HG03095 (cell line): ENCODE results near the gene LCNL1.

Experiments
- ATAC-seq: cut with Tn5 transposase; IDR thresholded peaks from one replicate; pipeline ENCODE4 v1.9.1; 2021; ENCODE audit warnings: moderate library complexity; ENCODE audit not compliant: unreplicated experiment

Gene LCNL1

DNA sequence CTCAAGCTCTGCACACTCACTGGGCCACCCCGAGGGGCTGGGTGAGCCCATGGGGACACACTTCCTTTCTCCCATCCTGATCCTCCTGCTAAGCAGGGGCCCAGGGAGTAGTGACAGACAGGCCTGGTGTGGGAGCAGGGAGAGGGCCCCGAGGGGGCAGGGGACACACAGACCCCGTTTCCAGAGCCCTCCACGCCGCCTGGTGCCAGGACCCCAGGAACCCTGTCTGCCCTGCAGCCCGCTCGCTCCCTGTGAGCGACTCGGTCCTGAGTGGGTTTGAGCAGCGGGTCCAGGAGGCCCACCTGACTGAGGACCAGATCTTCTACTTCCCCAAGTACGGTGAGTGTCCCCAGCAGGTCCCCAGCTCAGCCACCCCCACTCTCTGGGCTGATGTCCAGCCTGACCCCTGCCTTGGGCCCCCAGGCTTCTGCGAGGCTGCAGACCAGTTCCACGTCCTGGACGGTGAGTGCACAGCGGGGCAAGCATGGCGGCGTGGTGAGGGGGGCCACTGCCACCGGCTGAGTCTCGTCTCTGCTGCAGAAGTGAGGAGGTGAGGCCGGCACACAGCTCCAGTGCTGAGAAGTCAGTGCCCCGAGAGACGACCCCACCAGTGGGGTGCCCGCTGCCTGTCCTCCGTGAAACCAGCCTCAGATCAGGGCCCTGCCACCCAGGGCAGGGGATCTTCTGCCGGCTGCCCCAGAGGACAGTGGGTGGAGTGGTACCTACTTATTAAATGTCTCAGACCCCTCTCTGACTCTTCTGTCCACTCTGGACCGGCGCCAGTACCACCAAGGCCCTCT is 36.4 kb upstream of the LCNL1 start:
- no peak for ATAC-seq

- no peak for ATAC-seq
Measured at GRCh38 chr9:136947028-136947891, 35.5 kb upstream of the LCNL1 start.

DNA sequence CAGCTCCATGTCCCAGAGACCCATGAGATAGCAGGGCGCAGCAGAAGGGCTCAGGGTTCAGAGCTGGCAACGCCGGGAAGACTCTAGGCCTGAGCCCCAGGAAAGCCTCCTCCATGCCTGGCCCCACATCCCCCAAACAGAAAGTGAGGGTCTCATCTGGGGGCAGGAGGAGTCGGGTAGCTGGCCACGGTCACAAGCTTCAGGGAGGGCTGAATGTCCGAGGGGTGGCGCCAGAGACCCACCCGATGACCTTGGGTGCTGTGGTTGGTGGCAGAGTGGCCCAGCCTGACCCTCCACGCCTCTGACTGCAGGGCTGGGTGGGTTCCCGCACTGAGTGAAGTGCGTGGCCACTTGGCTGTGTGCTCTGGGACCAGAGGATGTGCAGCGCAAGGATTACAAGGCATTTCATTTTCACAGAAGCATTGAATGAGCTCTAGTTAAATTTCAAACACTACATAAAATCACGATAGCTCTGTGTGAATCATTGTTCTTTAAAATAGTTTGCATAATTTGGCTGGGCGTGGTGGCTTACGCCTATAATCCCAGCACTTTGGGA is 34.8 kb upstream of the LCNL1 start:
- no peak for ATAC-seq

- ATAC-seq = no peak
Measured at GRCh38 chr9:136949239-136949816, 33.5 kb upstream of the LCNL1 start.

GRCh38 chr9:136949817-136950655 is 32.8 kb upstream of the LCNL1 start:
- ATAC-seq = peak; percentile 65

GRCh38 chr9:136950656-136951276 is 32.0 kb upstream of the LCNL1 start:
- ATAC-seq = no peak

DNA sequence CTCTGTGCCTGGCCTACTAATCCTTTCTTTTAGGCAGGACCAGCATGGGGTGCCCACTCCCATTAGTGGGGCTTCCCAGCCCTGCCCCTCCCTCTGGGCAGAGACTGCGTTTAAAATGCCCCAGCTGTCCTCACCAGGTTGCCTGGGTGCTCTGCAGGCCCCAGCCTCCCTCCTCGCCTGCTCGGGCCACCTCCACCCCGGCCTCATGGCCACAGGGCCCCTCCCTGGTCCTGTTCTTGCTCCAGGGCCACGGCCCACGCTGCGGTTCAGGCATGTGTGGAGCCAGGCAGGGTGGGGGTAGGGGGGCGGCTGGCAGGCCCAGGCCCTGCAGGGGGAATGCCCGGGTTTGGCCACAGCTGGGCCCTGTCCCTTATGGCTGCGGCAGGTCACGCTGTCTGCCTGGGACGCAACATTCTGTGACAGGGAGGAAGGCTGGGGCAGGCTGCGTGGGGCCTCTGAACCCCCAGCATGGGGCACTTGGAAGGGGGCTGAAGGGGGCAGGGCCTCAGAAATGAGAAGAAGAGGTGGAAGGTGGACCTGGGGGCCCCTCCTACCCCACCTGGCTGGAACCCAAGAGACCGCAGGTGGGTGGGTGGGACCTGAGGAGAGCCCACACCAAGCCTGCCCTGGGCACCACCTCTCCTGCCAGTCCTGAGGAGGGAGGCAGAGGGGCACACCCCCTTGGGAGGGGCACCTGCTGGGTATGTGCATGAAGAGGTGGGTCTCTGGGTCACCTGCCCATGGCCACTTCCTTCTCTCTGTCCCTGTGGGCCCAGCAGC is 31.1 kb upstream of the LCNL1 start, which contains the start of gene LCN12:
Gene LCN12 (plus strand): TSS at position 733 of the 780 bp plus-strand sequence. CDS start 55 bp downstream, outside the sequence.
- no peak for ATAC-seq

DNA sequence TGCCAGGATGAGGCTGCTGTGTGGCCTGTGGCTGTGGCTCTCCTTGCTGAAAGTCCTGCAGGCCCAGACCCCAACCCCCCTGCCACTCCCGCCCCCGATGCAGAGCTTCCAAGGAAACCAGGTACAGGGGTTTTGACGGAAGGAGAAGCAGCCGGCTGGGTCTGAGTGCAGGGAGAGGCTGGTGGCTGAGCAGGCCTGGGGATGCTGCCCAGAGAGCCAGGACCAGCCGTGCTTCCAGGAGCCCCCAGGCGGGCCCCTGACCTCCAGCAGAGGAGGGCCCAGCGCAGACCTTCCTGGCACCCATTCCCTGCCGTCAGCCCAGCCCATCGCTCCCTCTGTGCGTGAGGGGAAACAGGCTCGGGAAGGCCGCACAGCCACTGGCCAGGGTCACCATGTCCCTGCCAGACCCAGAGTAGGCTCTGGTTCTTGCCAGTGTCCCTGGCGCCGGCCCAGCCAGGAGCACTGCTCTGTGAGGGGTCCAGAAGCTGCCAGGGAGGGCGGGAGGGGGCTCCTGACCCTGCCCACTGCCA is 30.4 kb upstream of the LCNL1 start:
- no peak for ATAC-seq

DNA sequence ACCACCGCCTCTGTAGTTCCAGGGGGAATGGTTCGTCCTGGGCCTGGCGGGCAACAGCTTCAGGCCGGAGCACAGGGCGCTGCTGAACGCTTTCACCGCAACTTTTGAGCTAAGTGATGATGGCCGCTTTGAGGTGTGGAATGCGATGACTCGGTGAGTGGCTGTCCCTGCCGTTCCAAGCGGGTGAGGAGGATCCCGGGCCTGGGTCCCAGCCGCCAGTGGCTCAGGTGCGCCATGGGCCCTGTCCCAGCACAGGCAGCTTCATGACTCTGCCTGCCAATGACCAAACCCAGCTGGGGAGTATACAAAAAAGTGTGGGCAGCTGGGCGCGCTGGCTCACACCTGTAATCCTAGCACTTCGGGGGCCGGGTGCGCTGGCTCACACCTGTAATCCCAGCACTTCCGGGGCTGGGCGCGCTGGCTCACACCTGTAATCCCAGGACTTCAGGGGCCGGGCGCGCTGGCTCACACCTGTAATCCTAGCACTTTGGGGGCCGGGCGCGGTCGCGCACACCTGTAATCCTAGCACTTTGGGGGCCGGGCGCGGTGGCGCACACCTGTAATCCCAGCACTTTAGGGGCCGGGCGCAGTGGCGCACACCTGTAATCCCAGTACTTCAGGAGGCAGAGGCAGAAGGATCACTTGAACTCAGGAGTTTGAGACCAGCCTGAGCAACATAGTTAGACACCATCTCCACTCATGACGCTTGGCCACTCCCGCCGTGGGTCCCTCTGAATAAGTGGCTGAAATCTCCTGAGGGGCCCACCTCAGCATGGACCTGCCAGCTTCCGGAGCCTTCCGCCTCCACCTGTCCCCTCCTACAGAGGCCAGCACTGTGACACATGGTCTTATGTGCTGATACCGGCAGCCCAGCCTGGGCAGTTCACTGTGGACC is 29.7 kb upstream of the LCNL1 start:
- no peak for ATAC-seq

DNA sequence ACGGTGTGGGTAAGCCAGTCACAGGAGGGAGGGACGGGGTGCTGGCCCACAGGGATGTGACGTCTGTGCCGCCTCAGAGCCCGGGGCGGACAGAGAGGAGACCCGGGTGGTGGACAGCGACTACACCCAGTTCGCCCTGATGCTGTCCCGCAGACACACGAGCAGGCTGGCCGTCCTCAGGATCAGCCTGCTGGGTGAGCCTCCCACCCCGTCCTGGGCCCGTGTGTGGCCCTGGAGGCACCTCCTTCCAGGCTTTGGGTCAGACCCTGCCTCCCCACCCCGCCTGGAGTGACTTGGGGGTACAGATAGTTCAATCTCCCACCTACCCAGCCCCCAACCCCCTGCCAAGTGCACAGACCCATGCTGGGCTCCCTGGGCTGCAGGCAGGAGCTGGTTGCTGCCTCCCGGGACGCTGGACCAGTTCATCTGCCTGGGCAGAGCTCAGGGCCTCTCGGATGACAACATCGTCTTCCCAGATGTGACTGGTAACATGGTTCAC is 29.0 kb upstream of the LCNL1 start:
- ATAC-seq = no peak

DNA sequence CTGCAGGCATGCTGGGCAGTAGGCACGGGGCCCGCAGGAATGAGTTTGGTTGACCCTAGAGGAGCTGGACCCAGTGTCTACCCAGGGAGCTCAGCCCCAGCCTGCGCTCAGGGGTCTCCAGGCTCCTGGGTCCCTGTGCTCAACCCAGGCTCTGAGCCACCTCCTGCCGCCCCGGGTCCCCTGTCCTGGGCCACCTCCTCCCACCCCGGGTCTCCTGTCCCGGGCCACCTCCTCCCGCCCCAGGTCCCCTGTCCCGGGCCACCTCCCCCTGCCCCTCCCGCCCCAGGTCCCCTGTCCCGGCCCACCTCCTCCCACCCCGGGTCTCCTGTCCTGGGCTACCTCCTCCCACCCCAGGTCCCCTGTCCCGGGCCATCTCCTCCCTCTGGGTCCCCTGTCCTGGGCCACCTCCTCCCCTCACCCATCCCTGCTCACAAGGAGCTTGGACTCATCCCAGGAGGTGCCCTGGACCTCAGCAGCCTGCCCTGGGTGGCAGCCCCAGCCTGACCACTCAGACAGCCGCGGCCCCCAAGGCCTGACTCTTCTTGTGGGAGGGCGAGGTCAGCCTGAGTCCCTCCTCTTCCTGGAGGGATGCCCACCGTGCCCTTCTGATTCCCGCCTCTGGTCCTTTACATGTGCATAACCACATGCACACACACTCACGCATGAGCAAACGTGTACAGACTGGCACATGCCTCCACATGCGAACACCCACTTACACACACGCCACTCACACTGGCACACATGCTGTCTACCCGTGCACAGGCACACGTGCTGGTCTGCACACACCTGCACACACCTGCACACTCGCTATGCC is 28.3 kb upstream of the LCNL1 start:
- no peak for ATAC-seq

DNA sequence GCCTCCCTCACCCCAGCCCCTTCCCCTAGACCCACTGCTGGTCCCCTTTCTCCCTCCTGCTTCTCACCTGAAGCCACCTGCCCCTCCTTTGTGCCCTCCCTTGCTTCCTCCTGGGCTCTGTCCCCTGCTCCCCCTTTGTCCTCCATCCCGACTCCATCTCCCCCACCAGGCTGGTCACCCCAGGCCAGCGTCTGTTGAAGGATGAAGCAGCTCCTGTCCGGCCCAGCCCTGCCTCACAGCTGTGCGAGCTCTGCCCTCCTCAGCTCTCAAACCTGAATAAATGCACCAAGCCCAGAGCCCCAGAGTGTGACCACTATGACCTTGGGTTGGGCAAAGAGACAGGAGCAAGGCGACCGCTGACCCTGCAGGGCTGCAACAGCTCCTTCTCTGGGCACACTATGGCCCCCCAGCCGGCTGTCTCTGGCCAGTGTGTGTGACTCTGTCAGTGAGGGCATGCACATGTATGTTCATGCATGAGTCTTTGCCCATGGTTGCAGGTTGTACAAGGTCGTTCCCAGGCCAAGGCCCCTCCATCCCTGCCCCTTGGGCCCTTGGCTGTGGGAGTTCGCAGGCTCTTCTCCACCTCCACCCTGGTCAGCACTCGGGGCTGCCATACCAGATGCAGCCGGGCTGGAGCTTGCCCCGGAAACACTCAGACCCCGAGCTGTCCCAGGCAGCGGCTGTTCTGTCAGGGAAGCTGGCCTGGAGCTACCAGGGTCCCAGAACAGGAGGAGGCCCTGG is 27.4 kb upstream of the LCNL1 start:
- ATAC-seq = no peak

DNA sequence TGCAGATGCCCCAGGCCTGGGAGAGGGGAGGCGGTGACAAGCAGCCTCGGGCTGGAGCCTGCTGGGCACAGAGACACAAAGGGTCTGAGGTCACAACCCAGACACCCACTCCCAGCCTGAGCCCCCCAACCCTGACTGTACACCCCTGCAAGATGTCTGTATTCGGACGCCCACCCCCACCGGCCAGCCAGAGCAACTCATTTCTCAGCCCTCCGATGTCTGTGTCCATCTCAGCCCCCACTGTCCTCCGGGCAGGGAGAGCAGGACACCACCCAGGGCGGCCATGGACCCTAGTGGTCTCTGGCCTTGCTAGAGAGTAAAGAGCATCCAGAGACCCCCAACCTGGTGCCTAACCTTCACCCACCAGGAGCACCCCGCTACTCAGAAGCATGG is 26.9 kb upstream of the LCNL1 start:
- no peak for ATAC-seq

DNA sequence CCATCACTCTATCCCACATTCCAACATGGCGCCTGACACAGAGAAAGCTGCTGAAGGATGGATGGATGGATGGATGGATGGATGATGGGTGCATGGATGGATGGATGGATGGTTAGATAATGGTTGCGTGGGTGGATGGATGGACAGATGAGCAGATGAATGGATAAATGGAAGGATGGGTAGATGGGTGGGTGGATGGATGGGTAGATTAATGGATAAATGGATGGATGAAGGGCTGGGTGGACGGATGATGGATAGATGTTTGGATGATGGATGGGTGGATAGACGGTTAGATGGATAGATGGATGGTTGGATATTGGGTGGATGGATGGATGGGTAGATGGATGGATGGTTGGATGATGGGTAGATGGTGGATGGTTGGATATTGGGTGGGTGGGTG is 26.2 kb upstream of the LCNL1 start:
- no peak for ATAC-seq

DNA sequence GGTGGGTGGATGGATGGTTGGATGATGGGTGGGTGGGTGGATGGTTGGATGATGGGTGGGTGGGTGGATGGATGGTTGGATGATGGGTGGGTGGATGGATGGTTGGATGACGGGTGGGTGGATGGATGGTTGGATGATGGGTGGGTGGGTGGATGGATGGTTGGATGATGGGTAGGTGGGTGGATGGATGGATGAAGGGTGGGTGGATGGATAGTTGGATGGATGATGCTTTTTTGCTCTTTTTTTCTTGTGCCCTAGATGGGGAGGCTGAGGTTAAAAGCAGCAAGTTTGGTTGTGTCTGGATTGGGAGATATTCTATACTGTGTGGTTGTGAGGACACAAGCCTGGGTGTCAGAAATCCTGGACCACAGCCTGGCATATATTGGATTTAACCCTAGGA is 25.3 kb upstream of the LCNL1 start:
- ATAC-seq = no peak

DNA sequence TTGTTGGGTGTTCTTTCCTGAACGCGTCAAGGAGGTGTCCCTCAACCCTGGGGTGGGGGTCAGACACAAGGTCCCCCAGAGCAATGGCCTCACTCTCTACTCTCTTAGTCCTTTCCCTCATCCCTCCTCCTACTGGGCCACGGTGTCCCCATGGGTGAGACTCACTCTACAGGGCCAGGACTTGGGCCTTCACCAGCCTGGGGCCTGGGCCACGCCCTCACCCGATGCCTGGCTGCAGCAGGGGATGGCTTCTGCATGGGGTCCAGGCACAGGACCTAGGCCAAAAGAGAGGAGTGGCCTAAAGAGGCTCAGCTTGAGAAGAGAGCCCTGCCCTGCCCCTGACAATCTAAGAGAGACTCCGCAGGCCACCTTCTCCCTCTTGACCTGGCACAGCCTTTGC is 24.9 kb upstream of the LCNL1 start:
- no peak for ATAC-seq
